GM23338 (cell line): Measurements from ENCODE around the gene ARFGEF2. TPM values are rescaled to one million over a fixed set of nuclear protein-coding genes. Genes with fewer than 3 reads are reported as not detected.
A peak's percentile ranks its signal among the peaks of the same experiment; 100 is the strongest.

Source experiments
- ATAC-seq: fragments of 200-7000 bp; cut with Tn5 transposase; 3 replicates; pipeline ENCODE4 v1.9.1; 2020
- DNase-seq: peaks from one replicate; pipeline ENCODE4 v3.0.0-alpha.2; 2015; ENCODE audit warnings: low spot score
- H2AFZ ChIP-seq: fragments of 200-600 bp; sonication (generic); 2 replicates; pipeline ENCODE4 v1.8.0; 2016; ENCODE audit warnings: antibody characterized with exemption, mild to moderate bottlenecking, moderate library complexity
- H3F3A ChIP-seq: fragments of 200-600 bp; sonication (generic); replicated peaks from 2 replicates; pipeline ENCODE4 v1.8.0; 2017; ENCODE audit warnings: antibody characterized with exemption, mixed run types, low read depth
- H3K27ac ChIP-seq: fragments of 200-600 bp; sonication (generic); 2 replicates; pipeline ENCODE4 v1.6.1; 2016; ENCODE audit warnings: low read depth
- H3K27me3 ChIP-seq: fragments of 200-600 bp; sonication (generic); 2 replicates; pipeline ENCODE4 v1.8.0; 2016; ENCODE audit warnings: mild to moderate bottlenecking, mixed run types, moderate library complexity; ENCODE audit not compliant: insufficient read depth
- H3K36me3 ChIP-seq: fragments of 200-600 bp; sonication (generic); 2 replicates; pipeline ENCODE4 v1.8.0; 2016; ENCODE audit warnings: mild to moderate bottlenecking; ENCODE audit not compliant: insufficient read depth
- H3K4me1 ChIP-seq: fragments of 200-600 bp; sonication (generic); 2 replicates; pipeline ENCODE4 v1.8.0; 2016; ENCODE audit warnings: mild to moderate bottlenecking, moderate library complexity; ENCODE audit not compliant: insufficient read depth
- H3K4me2 ChIP-seq: fragments of 200-600 bp; sonication (generic); 2 replicates; pipeline ENCODE4 v1.7.1; 2017; ENCODE audit warnings: mixed run types
- H3K4me3 ChIP-seq: fragments of 200-600 bp; sonication (generic); 2 replicates; pipeline ENCODE4 v1.6.1; 2016; ENCODE audit warnings: mixed run types
- H3K79me2 ChIP-seq: fragments of 200-600 bp; sonication (generic); replicated peaks from 2 replicates; pipeline ENCODE4 v1.8.0; 2017; ENCODE audit warnings: mild to moderate bottlenecking; ENCODE audit not compliant: insufficient read depth
- H3K9me2 ChIP-seq: fragments of 200-600 bp; sonication (generic); 2 replicates; pipeline ENCODE4 v1.8.0; 2017; ENCODE audit not compliant: insufficient read depth
- H4K20me1 ChIP-seq: fragments of 200-600 bp; sonication (generic); replicated peaks from 2 replicates; pipeline ENCODE4 v1.8.0; 2017; ENCODE audit warnings: mild to moderate bottlenecking; ENCODE audit not compliant: insufficient read depth
- H3K27ac Mint-ChIP-seq: 2 replicates; pipeline ENCODE4 v1.8.0; 2020; ENCODE audit warnings: inconsistent platforms, mild to moderate bottlenecking, moderate library complexity, mixed read lengths
- H3K27me3 Mint-ChIP-seq: 3 replicates; pipeline ENCODE4 v1.8.0; 2022; ENCODE audit warnings: low read depth, mild to moderate bottlenecking, moderate library complexity, mixed read lengths, inconsistent platforms; ENCODE audit not compliant: insufficient read depth, poor library complexity
- H3K36me3 Mint-ChIP-seq: 3 replicates; pipeline ENCODE4 v1.8.0; 2021; ENCODE audit warnings: low read depth, mild to moderate bottlenecking, inconsistent platforms, moderate library complexity, mixed read lengths
- H3K4me1 Mint-ChIP-seq: 3 replicates; pipeline ENCODE4 v1.8.0; 2020; ENCODE audit warnings: mild to moderate bottlenecking, inconsistent platforms, mixed read lengths
- H3K4me3 Mint-ChIP-seq: 3 replicates; pipeline ENCODE4 v1.8.0; 2021; ENCODE audit warnings: moderate library complexity, mild to moderate bottlenecking, inconsistent platforms, mixed read lengths
- H3K9me3 Mint-ChIP-seq: 3 replicates; pipeline ENCODE4 v1.8.0; 2020; ENCODE audit warnings: moderate library complexity, mild to moderate bottlenecking, inconsistent platforms, mixed read lengths
- CREB1 ChIP-seq: fragments of 250-450 bp; sonication (Bioruptor Pico); IDR thresholded peaks from 2 replicates; pipeline ENCODE4 v1.5.0; 2020; ENCODE audit warnings: low read depth, mild to moderate bottlenecking, moderate library complexity
- CTCF ChIP-seq, 2 experiments: fragments of 200-600 bp in 1 of 2; sonication (generic) in 1 of 2; conservative IDR thresholded peaks; 2 replicates each; pipeline versions ENCODE4 v1.5.1 to v1.6.1; 2016 to 2017; ENCODE audit warnings: antibody characterized with exemption in 2 of 2, low read depth in 2 of 2, mild to moderate bottlenecking in 2 of 2, moderate library complexity in 1 of 2
- ETS1 ChIP-seq: IDR thresholded peaks from 2 replicates; pipeline ENCODE4 v1.6.1; 2016; ENCODE audit warnings: antibody characterized with exemption
- EZH2 ChIP-seq: fragments of 200-600 bp; sonication (generic); IDR thresholded peaks from one replicate; pipeline ENCODE4 v1.8.0; 2017; ENCODE audit warnings: antibody characterized with exemption, mild to moderate bottlenecking, low read depth; ENCODE audit not compliant: unreplicated experiment
- NANOG ChIP-seq: IDR thresholded peaks from 2 replicates; pipeline ENCODE4 v1.6.1; 2016; ENCODE audit warnings: antibody characterized with exemption, borderline replicate concordance
- STAT1 ChIP-seq: IDR thresholded peaks from one replicate; pipeline ENCODE4 v1.6.1; 2016; ENCODE audit warnings: antibody characterized with exemption; ENCODE audit not compliant: unreplicated experiment
- polyA plus RNA-seq: library from polyadenylated mRNA; unstranded; fragments of >200 nt; fragmentation: Nextera tagmentation; extraction: Ambion mirVana; gene quantifications from 2 replicates; pipeline ENCODE4 v1.2.1, GENCODE V29; 2016
- total RNA-seq: library from RNA; depleted of rRNA; stranded (reverse); fragments of >200 nt; shearing (Covaris generic); gene quantifications from 2 replicates; pipeline ENCODE4 v1.2.3, GENCODE V29; 2014

Gene ARFGEF2
- total and polyA plus RNA-seq, 2 experiments from 2014 or later, result 7.2 to 25.5 TPM

GRCh38 chr20:48970681-48971365 lies 49.3 kb downstream of the ARFGEF2 start:
- Histone ChIP-seq H3K27me3 (no peaks in the 10 kb centered on the region), H3K4me3 (no peak overlapping the region), H2AFZ (no peak overlapping the region), H3K79me2 (no peaks in the 10 kb centered on the region), H3K36me3 (peaks cover 32% of the 10 kb centered on the region), H3K4me1 (no peaks in the 10 kb centered on the region), H3K9me2 (no peaks in the 10 kb centered on the region), H4K20me1 (peaks cover 3% of the 10 kb centered on the region; the same call in 1 of the 2 replicates), H3K27ac (no peak overlapping the region), H3K4me2 (no peak overlapping the region), H3F3A (no peaks in the 10 kb centered on the region)
- ATAC-seq, result no peak
- no peaks in the 10 kb centered on the region for H3K27me3 Mint-ChIP-seq
- H3K4me1 Mint-ChIP-seq, result no peaks in the 10 kb centered on the region
- H3K9me3 Mint-ChIP-seq, result no peaks in the 10 kb centered on the region
- H3K36me3 Mint-ChIP-seq, result peaks cover 42% of the 10 kb centered on the region
- no peak overlapping the region for H3K27ac Mint-ChIP-seq
- DNase-seq, result no peak
- TF ChIP-seq STAT1 (no peak), CTCF (conservative IDR thresholded peaks at IDR 0.05; ENCODE audit: low read depth in 2 of 2) (peak in 1 of 2 experiments; percentile 25; a peak in 1 of 4 replicates)
- H3K4me3 Mint-ChIP-seq, result no peak overlapping the region

GRCh38 chr20:48971956-48972355 lies 50.4 kb downstream of the ARFGEF2 start:
- Histone ChIP-seq H3F3A (no peaks in the 10 kb centered on the region), H3K36me3 (peaks cover 38% of the 10 kb centered on the region), H3K4me3 (no peak overlapping the region)

More at GRCh38 chr20:48971956-48972355, 50.4 kb downstream of the ARFGEF2 start:
- H3K27ac ChIP-seq, result no peak overlapping the region
- Mint-ChIP-seq H3K4me3 (no peak overlapping the region), H3K4me1 (no peaks in the 10 kb centered on the region), H3K9me3 (no peaks in the 10 kb centered on the region), H3K27me3 (no peaks in the 10 kb centered on the region), H3K27ac (no peak overlapping the region), H3K36me3 (peaks cover 47% of the 10 kb centered on the region)
- no peaks in the 10 kb centered on the region for H3K79me2 ChIP-seq
- H2AFZ ChIP-seq, result no peak overlapping the region
- H3K27me3 ChIP-seq, result no peaks in the 10 kb centered on the region
- peaks cover 7% of the 10 kb centered on the region; the same call in 1 of the 2 replicates for H4K20me1 ChIP-seq
- TF ChIP-seq CTCF (conservative IDR thresholded peaks at IDR 0.05; ENCODE audit: low read depth in 2 of 2) (no peak), ETS1 (no peak), NANOG (no peak), CREB1 (CRISPR knock-in tag) (no peak), EZH2 (no peak)
- H3K9me2 ChIP-seq, result no peaks in the 10 kb centered on the region
- no peak overlapping the region for H3K4me2 ChIP-seq
- DNase-seq, result no peak
- no peak for ATAC-seq
- no peaks in the 10 kb centered on the region for H3K4me1 ChIP-seq
